Kasumi-1 (cell line): ENCODE measurements around the gene TMEFF2.

Experiments used
- DNase-seq, 2 experiments: peaks; one replicate each; lab custom pipeline; 2025; lab: John Stamatoyannopoulos, UW

TMEFF2 gene, protein sequence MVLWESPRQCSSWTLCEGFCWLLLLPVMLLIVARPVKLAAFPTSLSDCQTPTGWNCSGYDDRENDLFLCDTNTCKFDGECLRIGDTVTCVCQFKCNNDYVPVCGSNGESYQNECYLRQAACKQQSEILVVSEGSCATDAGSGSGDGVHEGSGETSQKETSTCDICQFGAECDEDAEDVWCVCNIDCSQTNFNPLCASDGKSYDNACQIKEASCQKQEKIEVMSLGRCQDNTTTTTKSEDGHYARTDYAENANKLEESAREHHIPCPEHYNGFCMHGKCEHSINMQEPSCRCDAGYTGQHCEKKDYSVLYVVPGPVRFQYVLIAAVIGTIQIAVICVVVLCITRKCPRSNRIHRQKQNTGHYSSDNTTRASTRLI

DNA sequence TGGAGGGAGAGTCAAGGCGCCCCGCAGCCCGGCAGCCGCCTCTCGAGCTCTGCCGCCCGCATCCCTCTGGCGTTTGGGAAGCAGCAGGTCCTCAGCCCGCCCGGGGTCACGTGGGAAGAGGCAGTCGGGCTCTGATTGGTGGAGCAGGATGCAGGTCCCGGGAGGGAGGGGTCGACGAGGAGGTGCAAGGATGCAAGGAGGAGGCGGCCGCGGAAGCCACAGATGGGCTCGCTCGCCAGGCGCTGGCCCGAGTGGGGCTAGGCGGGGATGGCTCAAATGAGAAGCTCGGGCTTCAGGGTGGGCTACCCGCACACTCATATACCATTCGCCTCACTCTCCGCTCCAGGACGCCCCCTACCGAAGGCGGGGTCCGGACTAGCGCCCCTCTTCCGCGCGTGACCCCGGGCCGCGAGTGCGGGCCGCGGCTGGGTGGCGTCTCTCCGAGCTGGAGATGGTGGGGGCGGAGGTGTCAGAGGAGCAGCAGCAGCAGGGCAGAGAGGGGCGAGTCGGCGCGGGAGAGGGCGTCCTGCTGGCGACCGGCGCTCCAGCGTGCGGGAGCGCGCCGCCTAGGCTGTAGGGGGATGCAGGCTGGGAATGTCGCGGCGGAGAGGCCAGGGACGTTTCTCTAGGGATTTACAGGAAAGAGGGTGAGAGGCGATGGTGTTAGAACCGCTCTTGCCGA is at the start of gene TMEFF2:
Gene TMEFF2 (minus strand): TSS at position 68 of the 682 bp plus-strand sequence. CDS start 409 bp downstream, outside the sequence.
- DNase-seq, result peak; percentile 56 to 68

DNA sequence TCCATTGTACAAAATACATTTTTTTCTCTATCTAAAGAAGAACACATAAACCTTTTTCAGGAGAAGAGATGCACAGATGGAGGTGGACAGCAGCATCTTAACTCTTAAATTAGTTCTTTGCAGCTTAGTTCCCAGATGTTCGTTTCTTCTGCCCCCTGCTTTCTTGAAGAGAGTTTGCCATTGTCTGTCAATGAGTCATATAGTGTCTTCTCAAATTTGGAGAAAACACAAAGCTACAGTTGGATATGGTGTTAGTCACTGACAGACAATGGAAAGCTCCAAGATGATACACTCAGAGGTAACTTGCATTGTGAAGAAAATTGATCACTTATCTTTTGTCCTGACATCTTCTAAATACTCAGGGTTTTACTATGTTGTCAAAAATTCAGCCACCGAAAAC is 48.8 kb upstream of the TMEFF2 start:
- no peak for DNase-seq

DNA sequence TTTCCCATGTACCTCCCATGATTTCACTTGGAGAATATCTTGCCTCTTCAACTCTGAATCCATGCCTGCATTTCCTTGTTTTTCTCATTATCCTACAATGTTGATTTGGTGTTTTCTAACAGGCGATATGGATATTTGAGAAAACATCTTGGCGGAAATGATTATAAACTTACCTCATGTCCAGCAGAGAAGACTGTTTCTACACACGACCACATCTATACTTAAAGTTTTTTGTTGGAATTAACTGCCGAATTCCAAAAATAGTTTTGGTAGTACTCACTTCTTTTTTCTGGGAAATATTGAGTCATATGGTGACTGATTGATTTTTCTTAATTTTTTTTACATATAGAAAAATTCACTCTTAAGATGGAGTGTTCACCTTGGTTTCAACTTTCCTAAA is 41.4 kb upstream of the TMEFF2 start:
- DNase-seq, result no peak

- no peak for DNase-seq
These were observed 36.2 kb upstream of the TMEFF2 start for GRCh38 chr2:192230889-192231453.

- no peak for DNase-seq
These were observed 34.0 kb upstream of the TMEFF2 start for GRCh38 chr2:192228685-192229084.

GRCh38 chr2:192218970-192219369 is 24.2 kb upstream of the TMEFF2 start:
- no peak for DNase-seq

- no peak for DNase-seq
These were observed 23.6 kb upstream of the TMEFF2 start for GRCh38 chr2:192218377-192218776.

DNA sequence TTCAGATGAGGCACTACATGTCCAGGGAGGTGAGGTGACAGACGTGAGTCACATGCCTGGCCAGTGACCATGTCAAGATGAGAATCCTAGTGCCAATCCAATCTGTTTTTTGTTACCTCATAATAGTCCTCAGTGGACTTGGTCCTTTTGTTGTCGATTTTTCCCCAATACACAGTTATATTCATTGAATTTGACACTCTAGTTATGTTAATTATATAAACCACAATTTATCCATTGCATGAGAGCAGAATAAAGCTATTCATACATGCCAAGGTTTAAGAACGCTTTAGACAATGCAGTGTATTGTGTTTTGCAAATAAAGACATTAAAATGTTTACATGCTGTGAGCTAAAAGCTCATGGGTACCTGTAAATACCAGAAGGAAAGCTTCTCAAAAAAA is 21.6 kb upstream of the TMEFF2 start:
- no peak for DNase-seq

- no peak for DNase-seq
These were observed 20.6 kb upstream of the TMEFF2 start for GRCh38 chr2:192215096-192215877.

DNA sequence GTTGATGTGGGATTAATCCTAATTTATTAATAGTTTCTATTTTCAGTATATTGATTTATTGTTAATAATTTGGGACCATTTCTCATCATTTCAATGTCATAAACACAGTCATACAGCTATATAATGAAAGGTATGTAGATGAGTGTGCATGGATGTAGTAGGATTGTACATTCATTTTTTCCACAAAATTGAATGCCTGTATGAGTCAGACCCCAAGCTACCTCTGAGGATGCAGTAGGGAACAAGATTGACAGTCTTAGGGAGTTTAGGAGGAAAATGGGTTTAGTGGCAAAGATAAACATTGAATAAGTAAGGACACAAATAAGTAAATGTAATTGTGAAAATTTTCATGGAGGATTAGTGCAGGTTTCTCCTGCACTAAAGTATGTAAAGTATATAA is 14.1 kb upstream of the TMEFF2 start:
- DNase-seq, result no peak

- no peak for DNase-seq
These were observed 11.7 kb upstream of the TMEFF2 start for GRCh38 chr2:192206399-192206798.

DNA sequence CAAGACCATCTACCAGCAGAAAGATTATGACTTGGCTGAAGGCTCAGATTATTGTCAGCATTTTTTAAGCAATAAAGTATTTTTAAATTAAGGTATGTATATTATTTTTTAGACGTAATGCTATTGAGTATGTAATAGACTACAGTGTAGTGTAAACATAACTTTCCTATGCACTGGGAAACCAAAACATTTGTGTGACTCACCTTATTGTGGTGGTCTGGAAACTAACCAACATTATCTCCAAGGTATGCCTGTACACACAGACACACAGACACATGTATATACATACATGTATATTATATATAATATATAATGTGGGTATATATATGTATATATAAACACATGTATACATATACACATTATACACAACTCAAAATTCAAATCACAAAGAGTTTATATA is 9.1 kb upstream of the TMEFF2 start:
- DNase-seq, result no peak

DNA sequence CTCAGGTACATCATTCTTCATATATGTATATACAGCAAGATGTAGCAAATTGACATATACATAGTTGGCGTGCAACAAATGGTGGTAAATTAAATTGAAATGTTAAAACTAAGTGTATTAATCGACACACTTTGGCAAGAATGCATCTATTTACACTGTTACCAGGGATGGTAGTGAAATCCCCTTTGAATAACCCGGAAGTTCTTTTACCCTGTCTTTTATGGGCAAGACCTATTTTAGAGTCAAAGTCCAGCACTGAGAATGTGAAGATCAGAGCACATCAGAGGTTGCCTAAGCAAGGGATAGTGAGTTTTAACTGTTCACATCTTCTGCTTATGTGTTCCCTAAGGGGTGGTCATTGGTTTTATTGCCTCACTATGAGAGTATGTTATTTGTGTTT is 7.6 kb upstream of the TMEFF2 start:
- no peak for DNase-seq

- DNase-seq, result no peak
These were observed 6.4 kb upstream of the TMEFF2 start for GRCh38 chr2:192201116-192201515.

DNA sequence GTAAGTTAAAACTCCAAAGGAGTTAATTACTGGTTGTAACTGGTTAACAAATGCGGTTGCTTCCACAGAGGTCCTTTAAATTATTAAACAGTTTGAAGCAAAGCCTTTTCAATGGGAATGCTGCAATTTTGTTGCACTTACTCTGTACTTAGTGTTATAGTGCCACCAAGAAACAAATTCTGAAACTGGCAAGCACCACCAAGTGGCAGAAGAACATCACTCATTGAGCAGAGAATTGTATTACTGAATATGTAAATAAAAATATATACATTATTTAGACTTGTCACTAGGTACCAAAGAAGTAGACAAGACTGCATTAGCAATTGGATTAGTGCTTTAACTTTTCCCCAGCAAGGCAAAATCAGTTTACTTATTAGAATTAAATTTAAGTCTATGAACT is 2.6 kb upstream of the TMEFF2 start:
- DNase-seq, result peak; percentile 24 to 70

DNA sequence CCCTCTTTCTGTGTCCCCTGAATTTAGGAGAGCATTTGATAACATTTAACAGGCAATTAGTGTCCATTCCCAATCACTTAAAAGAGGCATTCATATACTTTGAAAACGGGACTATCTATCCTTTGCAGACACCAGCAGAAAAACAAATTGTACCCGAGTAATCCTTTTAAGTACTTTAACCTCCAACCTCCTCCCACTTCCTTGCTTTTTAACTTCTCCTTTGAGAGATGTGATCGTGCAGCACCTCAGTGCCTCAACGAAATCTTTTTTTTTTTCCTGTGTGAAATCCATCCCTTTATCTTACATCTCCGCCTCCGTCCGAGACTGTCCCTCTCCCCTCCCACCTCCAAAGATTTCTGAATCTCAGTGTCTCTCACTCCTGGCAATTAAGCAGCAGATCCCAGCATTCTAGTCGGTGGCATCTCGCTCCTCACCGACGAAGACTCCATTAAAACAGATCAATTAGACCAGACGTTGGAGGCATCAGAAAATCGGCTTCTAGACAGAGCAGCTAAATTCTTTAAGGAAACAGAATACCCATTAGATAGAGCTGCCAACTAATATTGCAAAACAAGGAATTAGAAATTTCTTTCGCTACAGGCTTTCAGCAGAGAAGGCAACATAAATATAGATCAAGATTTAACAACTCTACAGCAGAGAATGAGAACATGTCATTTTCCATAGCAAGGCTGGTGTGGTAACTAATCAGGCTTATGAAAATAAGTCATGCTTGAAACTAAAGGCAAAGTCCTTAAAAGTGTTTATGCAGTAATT is 1.9 kb upstream of the TMEFF2 start:
- peak; percentile 29 to 37 for DNase-seq

GRCh38 chr2:192195548-192196418 is 1.1 kb upstream of the TMEFF2 start:
- peak; percentile 20 to 37 for DNase-seq

GRCh38 chr2:192194265-192194865 is 368 bp downstream of the TMEFF2 start:
- peak in 1 of 2 experiments; percentile 52 for DNase-seq

- peak; percentile 82 to 90 for DNase-seq
These were observed 4.3 kb downstream of the TMEFF2 start for GRCh38 chr2:192190474-192190873.

- no peak for DNase-seq
These were observed 7.9 kb downstream of the TMEFF2 start for GRCh38 chr2:192186806-192187205.
